ENCODE measurements around the gene NUCKS1. TPM values are rescaled to one million over a fixed set of nuclear protein-coding genes. Genes with fewer than 3 reads are reported as not detected.

The NUCKS1 gene
- total RNA-seq, 1 donor: 35.0 TPM

- no peak for DNase-seq (ENCODE audit: low read depth in 2 of 3, low spot score in 2 of 3)
These were observed 22.6 kb upstream of the NUCKS1 start for GRCh38 chr1:205772607-205773032.

- no peak for DNase-seq (ENCODE audit: low read depth in 2 of 3, low spot score in 2 of 3)
These were observed 20.6 kb upstream of the NUCKS1 start for GRCh38 chr1:205770618-205771017.

GRCh38 chr1:205769641-205770365, 19.8 kb upstream of the NUCKS1 start:
- DNase-seq (ENCODE audit: low read depth in 2 of 3, low spot score in 2 of 3): no peak

GRCh38 chr1:205767248-205767647, 17.3 kb upstream of the NUCKS1 start:
- no peak for DNase-seq (ENCODE audit: low read depth in 2 of 3, low spot score in 2 of 3)

- no peak for DNase-seq (ENCODE audit: low read depth in 2 of 3, low spot score in 2 of 3)
These were observed 16.6 kb upstream of the NUCKS1 start for GRCh38 chr1:205766570-205766969.

- DNase-seq (ENCODE audit: low read depth in 2 of 3, low spot score in 2 of 3): no peak
These were observed 16.1 kb upstream of the NUCKS1 start for GRCh38 chr1:205766038-205766437.

- DNase-seq (ENCODE audit: low read depth in 2 of 3, low spot score in 2 of 3): no peak
These were observed 14.6 kb upstream of the NUCKS1 start for GRCh38 chr1:205764578-205764977.

- DNase-seq (ENCODE audit: low read depth in 2 of 3, low spot score in 2 of 3): no peak
These were observed 14.0 kb upstream of the NUCKS1 start for GRCh38 chr1:205763980-205764379.

- no peak for DNase-seq (ENCODE audit: low read depth in 2 of 3, low spot score in 2 of 3)
These were observed 10.6 kb upstream of the NUCKS1 start for GRCh38 chr1:205760606-205761005.

- no peak for DNase-seq (ENCODE audit: low read depth in 2 of 3, low spot score in 2 of 3)
These were observed 6.6 kb upstream of the NUCKS1 start for GRCh38 chr1:205756552-205756951.

GRCh38 chr1:205754857-205755256, 4.9 kb upstream of the NUCKS1 start:
- no peak for DNase-seq (ENCODE audit: low read depth in 2 of 3, low spot score in 2 of 3)

- DNase-seq (ENCODE audit: low read depth in 2 of 3, low spot score in 2 of 3): peak in 1 of 3 donors; percentile 15
These were observed 1.2 kb upstream of the NUCKS1 start for GRCh38 chr1:205751036-205751651.

GRCh38 chr1:205749234-205750137, 496 bp downstream of the NUCKS1 start:
- DNase-seq (ENCODE audit: low read depth in 2 of 3, low spot score in 2 of 3): peak; percentile 81 to 98 (median 97)

GRCh38 chr1:205748403-205749233, 1.4 kb downstream of the NUCKS1 start:
- peak in 2 of 3 donors; percentile 28 to 77 for DNase-seq (ENCODE audit: low read depth in 2 of 3, low spot score in 2 of 3)

- no peak for DNase-seq (ENCODE audit: low read depth in 2 of 3, low spot score in 2 of 3)
These were observed 3.1 kb downstream of the NUCKS1 start for GRCh38 chr1:205746757-205747412.

- no peak for DNase-seq (ENCODE audit: low read depth in 2 of 3, low spot score in 2 of 3)
These were observed 5.6 kb downstream of the NUCKS1 start for GRCh38 chr1:205744403-205744802.

GRCh38 chr1:205743977-205744376, 6.0 kb downstream of the NUCKS1 start:
- no peak for DNase-seq (ENCODE audit: low read depth in 2 of 3, low spot score in 2 of 3)

GRCh38 chr1:205741681-205742080, 8.3 kb downstream of the NUCKS1 start:
- DNase-seq (ENCODE audit: low read depth in 2 of 3, low spot score in 2 of 3): no peak

GRCh38 chr1:205739348-205740160, 10.4 kb downstream of the NUCKS1 start:
- peak in 1 of 3 donors; percentile 17 for DNase-seq (ENCODE audit: low read depth in 2 of 3, low spot score in 2 of 3)
